HG03342 (cell line): ENCODE data around the gene SLC38A10.
A peak's percentile ranks its signal among the peaks of the same experiment; 100 is the strongest.
"Not testable (repeated sequence)": the region's sequence is repeated elsewhere in the genome, so short reads cannot be mapped to it uniquely, and the experiment has no call there.

Source experiments
- ATAC-seq: cut with Tn5 transposase; IDR thresholded peaks from one replicate; pipeline ENCODE4 v1.9.1; 2021; ENCODE audit warnings: mild to moderate bottlenecking, moderate library complexity; ENCODE audit not compliant: unreplicated experiment

SLC38A10 gene

GRCh38 chr17:81232616-81233241 is 62.4 kb downstream of the SLC38A10 start:
- ATAC-seq, result no peak

DNA sequence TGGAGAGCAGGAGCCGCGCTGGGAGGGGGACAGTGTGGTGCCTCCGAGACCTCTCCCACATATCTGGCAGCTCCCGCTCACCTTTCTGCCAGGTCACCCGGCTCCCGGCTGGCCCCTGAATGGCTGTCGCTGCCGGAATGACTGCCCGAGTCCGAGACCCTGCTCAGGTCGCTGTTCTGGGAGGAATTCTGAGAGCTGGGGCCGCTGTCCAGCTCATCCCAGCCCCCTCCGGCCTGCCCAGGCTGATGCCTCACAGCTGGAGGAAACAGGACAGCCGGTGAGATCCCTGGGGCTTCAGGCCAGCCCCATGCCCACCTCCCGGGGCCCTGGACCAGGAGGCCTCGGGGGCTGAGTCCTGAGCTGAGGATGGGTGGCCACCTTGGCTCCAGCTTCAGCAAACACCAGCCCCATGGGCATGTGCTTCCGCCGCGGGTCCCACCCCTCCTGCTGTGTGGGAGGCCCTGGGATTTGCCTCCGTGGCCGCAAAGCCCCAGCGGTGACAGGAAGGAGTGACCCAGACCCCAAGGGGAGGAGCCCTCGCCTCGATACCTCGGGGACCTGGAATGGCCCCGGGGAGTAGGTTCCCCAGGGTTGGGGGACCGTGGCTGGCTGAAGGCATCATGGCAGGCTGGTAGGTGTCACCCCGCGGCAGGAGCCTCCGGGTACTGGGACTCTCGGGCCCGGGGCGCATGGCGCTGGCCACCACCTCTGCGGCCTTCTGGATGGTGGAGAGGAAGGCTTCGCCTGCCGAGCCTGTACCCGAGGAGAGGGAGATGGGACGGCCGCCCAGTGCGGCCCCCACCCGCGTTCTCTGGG is 63.1 kb downstream of the SLC38A10 start:
- ATAC-seq, result no peak

DNA sequence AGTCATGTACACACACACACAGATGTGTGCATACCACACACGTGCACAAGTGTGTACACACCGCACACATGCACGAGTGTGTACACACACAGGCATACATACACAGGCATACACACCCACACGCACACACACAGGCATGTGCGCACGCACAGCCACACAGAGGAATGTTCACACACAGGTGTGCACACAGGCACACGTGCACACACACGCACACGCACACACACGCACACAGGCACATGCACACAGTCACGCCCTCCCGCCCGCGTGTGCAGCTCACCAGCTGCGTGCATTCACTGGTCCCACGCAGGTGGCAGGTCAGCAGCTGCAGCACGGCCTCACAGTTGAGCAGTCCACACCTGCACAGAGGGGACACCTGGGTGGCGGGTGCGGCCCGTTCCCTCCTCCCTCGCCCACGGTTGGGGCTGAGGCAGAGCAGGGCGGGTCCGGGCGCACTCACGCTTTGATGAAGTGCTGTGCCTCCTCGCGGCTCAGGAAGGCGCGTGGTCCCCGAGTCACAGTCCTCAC is 63.9 kb downstream of the SLC38A10 start:
- ATAC-seq, result no peak

- ATAC-seq, result no peak
Observed at GRCh38 chr17:81230043-81230820, 64.9 kb downstream of the SLC38A10 start.

DNA sequence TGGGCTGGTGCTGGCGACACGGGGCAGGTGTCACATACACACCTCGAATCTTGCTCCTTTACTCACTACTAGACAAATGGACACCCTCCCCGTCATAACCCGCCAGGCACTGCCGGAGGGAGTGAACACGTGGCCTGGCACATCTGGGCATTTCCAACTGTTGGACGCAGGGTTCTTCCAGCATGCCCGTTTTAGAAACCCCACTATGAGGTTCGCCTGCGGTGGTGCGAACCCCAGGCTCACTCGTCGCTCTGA is 65.5 kb downstream of the SLC38A10 start:
- no peak for ATAC-seq

- no peak for ATAC-seq
Observed at GRCh38 chr17:81228834-81229665, 66.1 kb downstream of the SLC38A10 start.

DNA sequence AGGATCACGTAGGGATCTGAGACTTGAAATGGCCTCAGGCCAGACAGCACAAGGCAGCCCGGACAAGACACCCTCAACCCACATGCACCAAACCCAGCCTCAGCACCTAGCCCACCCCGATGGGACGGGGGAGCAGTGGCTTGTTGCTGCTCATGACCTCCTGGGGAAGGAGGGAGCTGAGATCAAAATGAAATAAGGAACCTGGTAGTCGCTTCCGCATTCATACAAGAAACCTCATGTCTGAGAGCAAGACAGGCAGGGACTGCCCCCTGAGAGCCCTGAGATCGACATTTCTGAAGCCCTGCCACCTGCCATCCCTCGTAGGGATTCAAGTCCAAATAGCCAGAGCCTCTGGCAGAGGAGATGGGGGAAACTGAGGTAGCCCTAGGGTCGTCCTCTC is 66.7 kb downstream of the SLC38A10 start:
- no peak for ATAC-seq

DNA sequence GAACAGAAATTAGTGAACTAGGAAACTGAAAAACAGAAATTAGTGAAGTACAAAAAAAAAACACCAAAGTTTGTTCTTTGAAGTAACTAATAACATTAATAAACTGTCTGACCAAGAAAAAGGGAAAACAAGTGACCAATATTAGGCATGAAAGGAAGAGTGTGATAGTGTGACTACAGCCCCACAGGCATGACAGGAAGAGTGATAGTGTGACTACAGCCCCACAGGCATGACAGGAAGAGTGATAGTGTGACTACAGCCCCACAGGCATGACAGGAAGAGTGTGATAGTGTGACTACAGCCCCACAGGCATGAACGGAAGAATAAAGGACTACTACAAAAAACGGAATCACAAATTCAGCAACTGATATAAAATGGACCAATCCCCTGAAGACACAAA is 67.5 kb downstream of the SLC38A10 start:
- not testable (repeated sequence) for ATAC-seq

GRCh38 chr17:81223762-81224130 is 71.4 kb downstream of the SLC38A10 start:
- ATAC-seq, result no peak

GRCh38 chr17:81222906-81223761 is 72.0 kb downstream of the SLC38A10 start, which contains the start of gene CEP131:
TSS of gene CEP131 (minus strand) at chr17:81222965. CDS start at chr17:81220056, 2,909 bp downstream.
- ATAC-seq, result peak; percentile 96

DNA sequence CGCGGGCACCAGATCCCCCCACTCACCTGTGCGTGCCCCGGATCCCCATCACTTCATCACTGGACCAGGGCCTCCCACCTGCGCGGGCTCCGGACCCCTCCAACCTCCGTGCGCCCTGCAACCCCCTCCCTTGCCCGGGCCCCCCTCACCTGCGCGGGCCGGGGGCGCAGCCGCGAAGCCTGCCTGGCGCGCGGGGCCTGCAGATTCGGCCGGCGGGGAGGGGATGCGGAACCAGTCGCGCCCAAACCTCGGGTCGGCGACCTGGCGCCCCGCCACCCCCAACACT is 72.5 kb downstream of the SLC38A10 start:
- ATAC-seq, result peak; percentile 9

GRCh38 chr17:81221842-81222619 is 73.1 kb downstream of the SLC38A10 start:
- no peak for ATAC-seq

DNA sequence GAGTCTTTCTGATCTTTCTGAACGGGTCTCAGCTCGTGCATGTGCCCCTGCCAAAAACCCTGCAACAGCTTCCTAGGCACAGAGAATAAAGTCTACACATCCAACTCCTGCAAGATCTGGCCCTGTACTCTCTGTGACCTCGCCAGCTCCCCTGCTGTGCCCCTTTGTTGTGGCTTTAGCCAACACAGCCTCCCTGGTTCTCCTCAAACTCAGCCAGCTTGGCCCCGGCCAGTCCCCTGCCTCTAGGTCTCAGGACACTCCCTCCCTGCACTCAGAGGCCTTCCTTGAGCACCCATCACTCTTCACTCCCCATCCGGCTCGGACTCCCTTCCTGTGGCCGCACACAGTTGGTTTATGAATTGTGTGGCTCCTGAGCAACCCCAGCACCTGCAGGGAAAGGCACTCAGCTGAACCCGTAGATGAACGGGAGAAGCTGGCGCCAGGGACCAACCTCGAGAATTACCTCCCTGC is 73.7 kb downstream of the SLC38A10 start:
- ATAC-seq, result no peak

DNA sequence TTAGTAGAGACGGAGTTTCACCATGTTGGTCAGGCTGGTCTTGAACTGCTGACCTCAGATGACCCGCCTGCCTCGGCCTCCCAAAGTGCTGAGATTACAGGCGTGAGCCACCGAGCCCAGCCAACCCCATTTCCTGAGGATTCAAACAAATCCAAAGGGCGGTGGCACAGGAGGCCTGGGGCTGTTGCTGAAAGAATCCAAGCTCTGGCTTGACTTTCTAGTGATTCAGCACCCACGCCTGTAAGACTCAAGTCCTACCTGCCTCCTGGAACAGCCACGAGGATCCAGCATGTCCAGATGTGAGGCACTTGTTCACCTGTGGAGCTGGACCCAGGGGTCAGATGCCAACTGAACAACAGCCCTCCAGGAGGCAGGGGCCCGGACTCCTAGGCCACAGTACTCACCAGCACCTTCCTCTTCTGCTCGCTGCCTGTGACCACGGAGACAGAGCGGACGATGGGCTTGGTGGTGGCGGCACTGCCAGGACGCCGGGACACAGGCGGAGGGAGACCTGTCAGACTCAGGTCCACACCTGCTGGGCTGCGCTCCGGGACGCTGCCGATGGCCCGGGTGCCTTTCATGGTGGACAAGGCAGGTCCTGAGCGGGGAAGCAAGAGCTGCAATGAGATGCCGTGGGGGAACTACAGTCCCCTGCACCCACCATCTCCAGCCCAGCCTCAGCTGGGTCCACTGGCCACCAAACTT is 75.5 kb downstream of the SLC38A10 start:
- ATAC-seq, result no peak

- ATAC-seq, result no peak
Observed at GRCh38 chr17:81218991-81219390, 76.1 kb downstream of the SLC38A10 start.

- ATAC-seq, result no peak
Observed at GRCh38 chr17:81218459-81218858, 76.6 kb downstream of the SLC38A10 start.

GRCh38 chr17:81217491-81217890 is 77.6 kb downstream of the SLC38A10 start:
- no peak for ATAC-seq

GRCh38 chr17:81213978-81214377 is 81.1 kb downstream of the SLC38A10 start:
- no peak for ATAC-seq

DNA sequence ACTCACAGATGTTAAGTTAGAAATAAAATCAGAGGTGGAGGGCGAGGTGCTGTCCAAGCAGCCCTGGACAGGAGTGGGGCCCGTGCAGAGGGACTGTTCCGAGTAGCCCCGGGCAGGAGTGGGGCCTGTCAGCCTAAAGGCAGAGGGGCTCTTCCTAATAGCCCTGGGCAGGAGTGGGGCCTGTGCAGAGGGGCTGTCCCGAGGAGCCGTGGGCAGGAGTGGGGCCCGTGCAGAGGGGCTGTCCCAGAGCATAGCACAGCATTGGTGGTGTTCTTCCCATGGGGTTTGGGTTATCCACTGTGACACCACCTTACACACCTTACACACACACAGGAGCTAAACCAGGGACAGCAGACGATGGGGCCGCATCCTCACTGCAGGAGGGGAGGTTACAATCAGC is 82.7 kb downstream of the SLC38A10 start:
- ATAC-seq, result no peak
